Liver (tissue), 9 donors: ENCODE data around the gene HTRA1. TPM values are rescaled to one million over a fixed set of nuclear protein-coding genes. Genes with fewer than 3 reads are reported as not detected.

ENCODE experiments used
- DNase-seq: peaks from one replicate; pipeline ENCODE4 v3.0.0-alpha.2; 2017; ENCODE audit warnings: low spot score
- H3K27ac ChIP-seq, 2 donors: one replicate each; pipeline ENCODE4 v1.7.0; 2013; ENCODE audit warnings: inconsistent platforms in 2 of 2, low read length in 2 of 2, control low read depth in 1 of 2, low read depth in 1 of 2, mild to moderate bottlenecking in 1 of 2
- H3K27me3 ChIP-seq, 4 donors: one replicate each; pipeline versions ENCODE4 v1.6.1 to v1.7.0; 2013; ENCODE audit warnings: low read length in 3 of 4, inconsistent platforms in 1 of 4, mild to moderate bottlenecking in 1 of 4, moderate library complexity in 1 of 4; ENCODE audit not compliant: control insufficient read depth in 4 of 4, insufficient read depth in 4 of 4
- H3K36me3 ChIP-seq, 4 donors: one replicate each; pipeline versions ENCODE4 v1.6.1 to v1.7.0; 2013; ENCODE audit warnings: low read length in 3 of 4, mild to moderate bottlenecking in 3 of 4, low read depth in 1 of 4, moderate library complexity in 1 of 4; ENCODE audit not compliant: control insufficient read depth in 4 of 4, insufficient read depth in 3 of 4
- H3K4me1 ChIP-seq, 4 donors: one replicate each; pipeline versions ENCODE4 v1.6.1 to v1.7.0; 2013; ENCODE audit warnings: low read length in 3 of 4, mild to moderate bottlenecking in 3 of 4, moderate library complexity in 1 of 4; ENCODE audit not compliant: control insufficient read depth in 4 of 4, insufficient read depth in 4 of 4
- H3K4me3 ChIP-seq, 3 donors: one replicate each; pipeline versions ENCODE4 v1.6.1 to v1.7.0; 2013; ENCODE audit warnings: low read length in 3 of 3, control low read depth in 1 of 3, low read depth in 1 of 3, mild to moderate bottlenecking in 1 of 3
- H3K9ac ChIP-seq, 2 donors: one replicate each; pipeline ENCODE4 v1.7.0; 2013; ENCODE audit warnings: low read length in 2 of 2, mild to moderate bottlenecking in 2 of 2, moderate library complexity in 2 of 2, control low read depth in 1 of 2, low read depth in 1 of 2
- H3K9me3 ChIP-seq, 4 donors: one replicate each; pipeline versions ENCODE4 v1.6.1 to v1.7.0; 2013; ENCODE audit warnings: low read length in 3 of 4; ENCODE audit not compliant: control insufficient read depth in 4 of 4
- ATF3 ChIP-seq: IDR thresholded peaks from 2 replicates; pipeline ENCODE4 v1.6.1; 2016; ENCODE audit warnings: antibody characterized with exemption
- EGR1 ChIP-seq, 2 donors: IDR thresholded peaks; 2 replicates each; pipeline ENCODE4 v1.6.1; 2016 to 2018; ENCODE audit warnings: antibody characterized with exemption in 2 of 2, low read depth in 2 of 2
- FOXA1 ChIP-seq: IDR thresholded peaks from 2 replicates; pipeline ENCODE4 v1.6.1; 2016; ENCODE audit warnings: antibody characterized with exemption
- FOXA2 ChIP-seq: IDR thresholded peaks from 2 replicates; pipeline ENCODE4 v1.6.1; 2016; ENCODE audit warnings: antibody characterized with exemption
- GABPA ChIP-seq, 2 donors: IDR thresholded peaks in 1 of 2; conservative IDR thresholded peaks in 1 of 2; 2 replicates each; pipeline ENCODE4 v1.6.1; 2016; ENCODE audit warnings: antibody characterized with exemption in 2 of 2, mild to moderate bottlenecking in 1 of 2, moderate library complexity in 1 of 2
- HNF4A ChIP-seq, 2 donors: conservative IDR thresholded peaks; 2 replicates each; pipeline ENCODE4 v1.6.1; 2016; ENCODE audit warnings: antibody characterized with exemption in 2 of 2, mild to moderate bottlenecking in 2 of 2
- JUND ChIP-seq, 2 donors: IDR thresholded peaks; 2 replicates each; pipeline ENCODE4 v1.6.1; 2016; ENCODE audit warnings: antibody characterized with exemption in 2 of 2
- MAX ChIP-seq: IDR thresholded peaks from 2 replicates; pipeline ENCODE4 v1.6.1; 2016; ENCODE audit warnings: antibody characterized with exemption
- RAD21 ChIP-seq, 2 donors: IDR thresholded peaks; 2 replicates each; pipeline ENCODE4 v1.6.1; 2016; ENCODE audit warnings: antibody characterized with exemption in 2 of 2, mild to moderate bottlenecking in 2 of 2
- REST ChIP-seq: IDR thresholded peaks from 2 replicates; pipeline ENCODE4 v1.6.1; 2016; ENCODE audit warnings: antibody characterized with exemption, mild to moderate bottlenecking
- RXRA ChIP-seq, 2 donors: IDR thresholded peaks; 2 replicates each; pipeline ENCODE4 v1.6.1; 2017 to 2018; ENCODE audit warnings: antibody characterized with exemption in 2 of 2, mild to moderate bottlenecking in 1 of 2
- SP1 ChIP-seq: IDR thresholded peaks from 2 replicates; pipeline ENCODE4 v1.6.1; 2018; ENCODE audit warnings: antibody characterized with exemption, mild to moderate bottlenecking
- TAF1 ChIP-seq: conservative IDR thresholded peaks from 2 replicates; pipeline ENCODE4 v1.6.1; 2016; ENCODE audit warnings: antibody characterized with exemption, mild to moderate bottlenecking
- YY1 ChIP-seq: IDR thresholded peaks from 2 replicates; pipeline ENCODE4 v1.6.1; 2016; ENCODE audit warnings: antibody characterized with exemption, mild to moderate bottlenecking
- WGBS: extraction: QIAGEN DNeasy Blood & Tissue Kit; methylation state at CpG from one replicate; pipeline ENCODE4 v1.1.7; 2013; 5-methylcytosine and 5-hydroxymethylcytosine counted together
- polyA plus RNA-seq, 2 donors: library from polyadenylated mRNA; stranded (reverse) in 1 of 2; unstranded in 1 of 2; fragments of 200-250 nt in 1 of 2; fragments of >200 nt in 1 of 2; fragmentation: Nextera tagmentation in 1 of 2; extraction: Ambion mirVana in 1 of 2; gene quantifications; one replicate each; pipeline versions ENCODE4 v1.2.1 to v1.2.3, GENCODE V29; 2013 to 2015
- total RNA-seq, 2 donors: library from RNA; depleted of rRNA; stranded (reverse); fragments of >200 nt; gene quantifications; one replicate each; pipeline ENCODE4 v1.2.3, GENCODE V29; 2014
- TF ChIP-seq, protein P1 (sequence below): IDR thresholded peaks from 2 replicates; pipeline ENCODE4 v1.6.1; 2016; ENCODE audit warnings: antibody characterized with exemption
- TF ChIP-seq, protein P2 (sequence below): fragments of 150-350 bp; IDR thresholded peaks from 2 replicates; pipeline ENCODE4 v1.5.1; 2017; ENCODE audit warnings: improper control_type of control experiment, low read depth, low read length; ENCODE audit not compliant: missing input control
- donor health status: healthy.
- donor health status: healthy.
- donor health status: healthy.
- donor health status: healthy.
- donor health status: healthy.

The HTRA1 gene
- total and polyA plus RNA-seq, 4 donors: 4.3 to 289 (median 72.1) TPM

DNA sequence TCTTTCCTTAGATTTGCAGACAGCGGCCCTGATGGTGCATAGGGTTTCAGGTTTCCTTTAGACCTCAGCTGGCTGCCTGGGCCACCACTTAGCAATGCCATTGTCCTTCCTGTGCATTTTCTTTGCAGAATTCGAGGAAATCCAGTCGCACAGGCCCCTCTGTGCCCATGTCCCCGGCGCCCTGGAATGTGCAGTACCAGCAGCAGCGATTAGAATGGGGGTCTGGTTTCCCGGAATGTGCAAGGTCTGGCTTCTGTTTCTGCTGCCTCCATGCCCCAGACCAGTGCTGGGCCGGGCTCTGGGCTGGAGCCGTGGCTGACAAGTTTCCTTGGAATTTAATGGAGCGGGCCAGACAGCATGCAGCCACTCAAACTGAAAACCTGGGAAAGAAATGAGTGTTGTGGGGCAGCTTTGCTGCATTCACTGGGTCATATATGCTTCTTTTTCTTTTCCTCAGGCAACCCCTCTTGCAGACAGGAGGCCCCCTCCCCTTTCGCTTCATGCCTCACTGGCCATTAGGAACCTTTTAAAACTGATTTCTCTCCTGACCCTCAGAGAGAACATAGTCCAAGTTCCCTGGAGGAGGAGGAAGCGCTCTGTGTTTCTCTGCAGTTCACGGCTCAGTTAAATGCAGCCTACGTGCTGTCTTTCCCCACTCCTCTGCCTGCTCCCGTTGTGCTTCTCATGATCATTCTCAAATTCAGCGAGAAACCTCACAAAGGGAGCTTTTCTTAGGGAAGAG is 14.4 kb downstream of the HTRA1 start:
- no peak overlapping the region for H3K4me3 ChIP-seq
- 83% methylated on average over 16 of the region's 16 CpGs for WGBS
- no peak overlapping the region for H3K27ac ChIP-seq
- DNase-seq: no peak
- H3K9me3 ChIP-seq: no peaks in the 10 kb centered on the region
- H3K9ac ChIP-seq: no peak overlapping the region
- H3K27me3 ChIP-seq: no peaks in the 10 kb centered on the region
- peaks cover 0 to 5% (median 2%) of the 10 kb centered on the region in 4 donors for H3K4me1 ChIP-seq
- no peaks in the 10 kb centered on the region for H3K36me3 ChIP-seq
- TF ChIP-seq RAD21 (IDR thresholded peaks at IDR 0.05) (no peak), ATF3 (no peak), FOXA2 (no peak), HNF4A (conservative IDR thresholded peaks at IDR 0.05) (no peak), GABPA (IDR thresholded peaks at IDR 0.05 in 1 of 2, conservative IDR thresholded peaks at IDR 0.05 in 1 of 2) (no peak), FOXA1 (no peak), YY1 (no peak), MAX (no peak), TAF1 (no peak), JUND (IDR thresholded peaks at IDR 0.05) (no peak), RXRA (IDR thresholded peaks at IDR 0.05) (no peak), REST (no peak)
- TF ChIP-seq, protein P1, sequence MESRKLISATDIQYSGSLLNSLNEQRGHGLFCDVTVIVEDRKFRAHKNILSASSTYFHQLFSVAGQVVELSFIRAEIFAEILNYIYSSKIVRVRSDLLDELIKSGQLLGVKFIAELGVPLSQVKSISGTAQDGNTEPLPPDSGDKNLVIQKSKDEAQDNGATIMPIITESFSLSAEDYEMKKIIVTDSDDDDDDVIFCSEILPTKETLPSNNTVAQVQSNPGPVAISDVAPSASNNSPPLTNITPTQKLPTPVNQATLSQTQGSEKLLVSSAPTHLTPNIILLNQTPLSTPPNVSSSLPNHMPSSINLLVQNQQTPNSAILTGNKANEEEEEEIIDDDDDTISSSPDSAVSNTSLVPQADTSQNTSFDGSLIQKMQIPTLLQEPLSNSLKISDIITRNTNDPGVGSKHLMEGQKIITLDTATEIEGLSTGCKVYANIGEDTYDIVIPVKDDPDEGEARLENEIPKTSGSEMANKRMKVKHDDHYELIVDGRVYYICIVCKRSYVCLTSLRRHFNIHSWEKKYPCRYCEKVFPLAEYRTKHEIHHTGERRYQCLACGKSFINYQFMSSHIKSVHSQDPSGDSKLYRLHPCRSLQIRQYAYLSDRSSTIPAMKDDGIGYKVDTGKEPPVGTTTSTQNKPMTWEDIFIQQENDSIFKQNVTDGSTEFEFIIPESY: no peak

DNA sequence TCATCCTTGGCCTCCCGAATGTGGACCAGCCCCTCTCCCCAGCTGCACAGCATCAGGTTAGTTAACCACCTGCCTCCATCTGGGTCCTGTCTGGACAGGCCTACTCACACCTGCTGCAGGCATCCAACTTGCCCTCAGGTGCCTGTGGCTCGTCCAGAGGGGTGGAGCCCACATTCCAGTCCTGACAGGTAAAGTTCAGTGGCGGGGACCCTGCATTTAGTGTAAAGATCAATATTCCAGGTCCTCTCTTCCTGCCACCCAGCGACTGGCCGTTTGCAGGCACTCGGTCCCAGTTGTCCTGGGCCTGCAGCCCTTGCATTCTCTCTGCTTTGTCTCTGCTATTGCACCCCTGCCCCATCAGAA is 15.0 kb downstream of the HTRA1 start:
- Histone ChIP-seq H3K27me3 (no peaks in the 10 kb centered on the region), H3K4me1 (peaks cover 0 to 5% (median 2%) of the 10 kb centered on the region in 4 donors), H3K9ac (no peak overlapping the region), H3K36me3 (no peaks in the 10 kb centered on the region), H3K4me3 (no peak overlapping the region), H3K9me3 (no peaks in the 10 kb centered on the region), H3K27ac (no peak overlapping the region)
- TF ChIP-seq, protein P2, sequence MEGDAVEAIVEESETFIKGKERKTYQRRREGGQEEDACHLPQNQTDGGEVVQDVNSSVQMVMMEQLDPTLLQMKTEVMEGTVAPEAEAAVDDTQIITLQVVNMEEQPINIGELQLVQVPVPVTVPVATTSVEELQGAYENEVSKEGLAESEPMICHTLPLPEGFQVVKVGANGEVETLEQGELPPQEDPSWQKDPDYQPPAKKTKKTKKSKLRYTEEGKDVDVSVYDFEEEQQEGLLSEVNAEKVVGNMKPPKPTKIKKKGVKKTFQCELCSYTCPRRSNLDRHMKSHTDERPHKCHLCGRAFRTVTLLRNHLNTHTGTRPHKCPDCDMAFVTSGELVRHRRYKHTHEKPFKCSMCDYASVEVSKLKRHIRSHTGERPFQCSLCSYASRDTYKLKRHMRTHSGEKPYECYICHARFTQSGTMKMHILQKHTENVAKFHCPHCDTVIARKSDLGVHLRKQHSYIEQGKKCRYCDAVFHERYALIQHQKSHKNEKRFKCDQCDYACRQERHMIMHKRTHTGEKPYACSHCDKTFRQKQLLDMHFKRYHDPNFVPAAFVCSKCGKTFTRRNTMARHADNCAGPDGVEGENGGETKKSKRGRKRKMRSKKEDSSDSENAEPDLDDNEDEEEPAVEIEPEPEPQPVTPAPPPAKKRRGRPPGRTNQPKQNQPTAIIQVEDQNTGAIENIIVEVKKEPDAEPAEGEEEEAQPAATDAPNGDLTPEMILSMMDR: no peak
- TF ChIP-seq SP1: no peak
- no peak for TF ChIP-seq YY1
- no peak for TF ChIP-seq EGR1 (IDR thresholded peaks at IDR 0.05; ENCODE audit: low read depth in 2 of 2)
- TF ChIP-seq REST: no peak
- TF ChIP-seq ATF3: no peak
- TF ChIP-seq GABPA (IDR thresholded peaks at IDR 0.05 in 1 of 2, conservative IDR thresholded peaks at IDR 0.05 in 1 of 2): no peak
- TF ChIP-seq, protein P1: no peak
- TF ChIP-seq RXRA (IDR thresholded peaks at IDR 0.05): no peak
- no peak for DNase-seq
- 91% methylated on average over 6 of the region's 6 CpGs for WGBS
